GM19023 (cell line): ENCODE data around the gene FXYD6.
"Not testable (repeated sequence)": the region's sequence is repeated elsewhere in the genome, so short reads cannot be mapped to it uniquely, and the experiment has no call there.

Source experiments
- ATAC-seq: cut with Tn5 transposase; IDR thresholded peaks from one replicate; pipeline ENCODE4 v1.9.1; 2021; ENCODE audit warnings: mild to moderate bottlenecking, moderate library complexity; ENCODE audit not compliant: unreplicated experiment

FXYD6 gene

GRCh38 chr11:117871784-117872183 lies 4.7 kb downstream of the FXYD6 start:
- ATAC-seq, result no peak

- ATAC-seq, result no peak
Measured at GRCh38 chr11:117871160-117871559, 5.3 kb downstream of the FXYD6 start.

GRCh38 chr11:117870103-117870952 lies 6.1 kb downstream of the FXYD6 start:
- no peak for ATAC-seq

- ATAC-seq, result no peak
Measured at GRCh38 chr11:117869604-117870003, 6.9 kb downstream of the FXYD6 start.

- ATAC-seq, result no peak
Measured at GRCh38 chr11:117868815-117869561, 7.5 kb downstream of the FXYD6 start.

GRCh38 chr11:117868088-117868487 lies 8.4 kb downstream of the FXYD6 start:
- no peak for ATAC-seq

GRCh38 chr11:117866526-117866925 lies 9.9 kb downstream of the FXYD6 start:
- ATAC-seq, result no peak

GRCh38 chr11:117865546-117865945 lies 10.9 kb downstream of the FXYD6 start:
- ATAC-seq, result not testable (repeated sequence)

GRCh38 chr11:117863383-117863782 lies 13.1 kb downstream of the FXYD6 start:
- no peak for ATAC-seq

GRCh38 chr11:117862753-117863152 lies 13.7 kb downstream of the FXYD6 start:
- no peak for ATAC-seq

GRCh38 chr11:117862019-117862725 lies 14.3 kb downstream of the FXYD6 start:
- no peak for ATAC-seq

- ATAC-seq, result no peak
Measured at GRCh38 chr11:117861151-117862018, 15.1 kb downstream of the FXYD6 start.

GRCh38 chr11:117860139-117860538 lies 16.3 kb downstream of the FXYD6 start:
- no peak for ATAC-seq

GRCh38 chr11:117859488-117860112 lies 16.9 kb downstream of the FXYD6 start:
- no peak for ATAC-seq

GRCh38 chr11:117859061-117859460 lies 17.4 kb downstream of the FXYD6 start:
- no peak for ATAC-seq

- ATAC-seq, result no peak
Measured at GRCh38 chr11:117857734-117858414, 18.6 kb downstream of the FXYD6 start.

GRCh38 chr11:117855912-117856651 lies 20.4 kb downstream of the FXYD6 start:
- no peak for ATAC-seq

GRCh38 chr11:117855186-117855845 lies 21.1 kb downstream of the FXYD6 start:
- ATAC-seq, result no peak
